UCSD-AML1 (cell line): ENCODE results near the gene PIK3C2B.
"Not testable (repeated sequence)": the region's sequence is repeated elsewhere in the genome, so short reads cannot be mapped to it uniquely, and the experiment has no call there.

Source experiments
- DNase-seq: peaks from one replicate; lab custom pipeline; 2025; ENCODE audit not compliant: unreplicated experiment; lab: John Stamatoyannopoulos, UW

PIK3C2B gene

GRCh38 chr1:204494281-204495077, at the start of gene PIK3C2B:
PIK3C2B (minus strand) TSS chr1:204494805; CDS start chr1:204469802, 25,003 bp downstream.
- peak; percentile 89 for DNase-seq

- no peak for DNase-seq
Observed at GRCh38 chr1:204544321-204544720, 49.7 kb upstream of the PIK3C2B start.

GRCh38 chr1:204541626-204542025, 47.0 kb upstream of the PIK3C2B start:
- DNase-seq: no peak

- no peak for DNase-seq
Observed at GRCh38 chr1:204532832-204533231, 38.2 kb upstream of the PIK3C2B start.

GRCh38 chr1:204530932-204531331, 36.3 kb upstream of the PIK3C2B start:
- DNase-seq: no peak

GRCh38 chr1:204529371-204529895, 34.8 kb upstream of the PIK3C2B start:
- DNase-seq: no peak

GRCh38 chr1:204528677-204529076, 34.1 kb upstream of the PIK3C2B start:
- no peak for DNase-seq

GRCh38 chr1:204528241-204528640, 33.6 kb upstream of the PIK3C2B start:
- DNase-seq: no peak

- DNase-seq: no peak
Observed at GRCh38 chr1:204524986-204525385, 30.4 kb upstream of the PIK3C2B start.

GRCh38 chr1:204523605-204524215, 29.1 kb upstream of the PIK3C2B start:
- DNase-seq: no peak

- DNase-seq: not testable (repeated sequence)
Observed at GRCh38 chr1:204521941-204522521, 27.4 kb upstream of the PIK3C2B start.

- no peak for DNase-seq
Observed at GRCh38 chr1:204520834-204521709, 26.5 kb upstream of the PIK3C2B start.

GRCh38 chr1:204517382-204517781, 22.8 kb upstream of the PIK3C2B start:
- DNase-seq: not testable (repeated sequence)

- DNase-seq: peak; percentile 95
Observed at GRCh38 chr1:204516180-204516879, 21.7 kb upstream of the PIK3C2B start, which contains the start of gene MDM4. MDM4 (plus strand) TSS chr1:204516406; CDS start chr1:204525519, 9,113 bp downstream.

- DNase-seq: no peak
Observed at GRCh38 chr1:204514828-204515227, 20.2 kb upstream of the PIK3C2B start.

- peak; percentile 44 for DNase-seq
Observed at GRCh38 chr1:204513117-204513716, 18.6 kb upstream of the PIK3C2B start.

- no peak for DNase-seq
Observed at GRCh38 chr1:204511366-204511765, 16.8 kb upstream of the PIK3C2B start.

- no peak for DNase-seq
Observed at GRCh38 chr1:204509186-204509635, 14.6 kb upstream of the PIK3C2B start.

GRCh38 chr1:204507317-204508105, 12.9 kb upstream of the PIK3C2B start:
- DNase-seq: peak; percentile 64
